Head of caudate nucleus (tissue), 42 donors: ENCODE measurements around the gene SYNE1.

Source experiments
- DNase-seq, 42 donors: peaks; one replicate each; pipeline versions ENCODE4 v3.0.0 to v3.0.0-alpha.2; 2020 to 2021; ENCODE audit warnings: mixed read lengths in 7 of 42
- intact Hi-C: fragments of 100-400 bp; cut with DNase I; formaldehyde crosslinking; loops from one replicate; pipeline ENCODE4 v1.15.0; 2022

SYNE1 gene

GRCh38 chr6:152402791-152403190 lies 234.4 kb downstream of the SYNE1 start:
- intact Hi-C loops, result no loop called here
- DNase-seq, result no peak

GRCh38 chr6:152401978-152402377 lies 235.2 kb downstream of the SYNE1 start:
- intact Hi-C loops, result no loop called here

GRCh38 chr6:152399399-152399798 lies 237.8 kb downstream of the SYNE1 start:
- intact Hi-C loops, result no loop called here
- DNase-seq, result no peak

More at GRCh38 chr6:152401978-152402377, 235.2 kb downstream of the SYNE1 start:
- DNase-seq, result no peak

- DNase-seq, result no peak
- intact Hi-C loops, result no loop called here
These were observed 238.2 kb downstream of the SYNE1 start for GRCh38 chr6:152398993-152399392.

GRCh38 chr6:152398316-152398715 lies 238.8 kb downstream of the SYNE1 start:
- intact Hi-C loops, result no loop called here
- no peak for DNase-seq

- no peak for DNase-seq
- intact Hi-C loops, result no loop called here
These were observed 242.9 kb downstream of the SYNE1 start for GRCh38 chr6:152394303-152394702.

- intact Hi-C loops, result no loop called here
- no peak for DNase-seq
These were observed 245.8 kb downstream of the SYNE1 start for GRCh38 chr6:152391179-152391880.

- DNase-seq, result no peak
- intact Hi-C loops, result no loop called here
These were observed 250.1 kb downstream of the SYNE1 start for GRCh38 chr6:152387091-152387490.

- DNase-seq, result no peak
- intact Hi-C loops, result no loop called here
These were observed 251.0 kb downstream of the SYNE1 start for GRCh38 chr6:152386131-152386530.

GRCh38 chr6:152380993-152381898 lies 255.9 kb downstream of the SYNE1 start:
- intact Hi-C loops, result no loop called here
- peak; percentile 37 to 89 (median 70) for DNase-seq

GRCh38 chr6:152380351-152380767 lies 256.8 kb downstream of the SYNE1 start:
- intact Hi-C loops, result no loop called here
- DNase-seq, result peak in 2 of 42 donors; percentile 5 to 27

- no peak for DNase-seq
These were observed 257.7 kb downstream of the SYNE1 start for GRCh38 chr6:152379423-152379822.

GRCh38 chr6:152378169-152378568 lies 259.0 kb downstream of the SYNE1 start:
- intact Hi-C loops, result no loop called here
- DNase-seq, result peak in 6 of 42 donors; percentile 37 to 62 (median 44)

More at GRCh38 chr6:152379423-152379822, 257.7 kb downstream of the SYNE1 start:
- intact Hi-C loops, result no loop called here

GRCh38 chr6:152375197-152375596 lies 262.0 kb downstream of the SYNE1 start:
- no peak for DNase-seq
- intact Hi-C loops, result no loop called here

- no peak for DNase-seq
- intact Hi-C loops, result no loop called here
These were observed 264.2 kb downstream of the SYNE1 start for GRCh38 chr6:152372945-152373344.

GRCh38 chr6:152371775-152372174 lies 265.4 kb downstream of the SYNE1 start:
- intact Hi-C loops, result no loop called here

GRCh38 chr6:152368751-152369624 lies 268.2 kb downstream of the SYNE1 start:
- intact Hi-C loops, result no loop called here
- peak in 35 of 42 donors; percentile 9 to 69 (median 31) for DNase-seq

More at GRCh38 chr6:152371775-152372174, 265.4 kb downstream of the SYNE1 start:
- no peak for DNase-seq

GRCh38 chr6:152364866-152365265 lies 272.3 kb downstream of the SYNE1 start:
- DNase-seq, result peak in 1 of 42 donors; percentile 31
- intact Hi-C loops, result no loop called here

GRCh38 chr6:152360034-152360433 lies 277.1 kb downstream of the SYNE1 start:
- no peak for DNase-seq
- intact Hi-C loops, result no loop called here
